Measurements from ENCODE around the gene TNFSF4. TPM values are rescaled to one million over a fixed set of nuclear protein-coding genes. Genes with fewer than 3 reads are reported as not detected.

TNFSF4 gene
- total RNA-seq, 1 experiment from 2014 or later, result 0.18 TPM

DNA sequence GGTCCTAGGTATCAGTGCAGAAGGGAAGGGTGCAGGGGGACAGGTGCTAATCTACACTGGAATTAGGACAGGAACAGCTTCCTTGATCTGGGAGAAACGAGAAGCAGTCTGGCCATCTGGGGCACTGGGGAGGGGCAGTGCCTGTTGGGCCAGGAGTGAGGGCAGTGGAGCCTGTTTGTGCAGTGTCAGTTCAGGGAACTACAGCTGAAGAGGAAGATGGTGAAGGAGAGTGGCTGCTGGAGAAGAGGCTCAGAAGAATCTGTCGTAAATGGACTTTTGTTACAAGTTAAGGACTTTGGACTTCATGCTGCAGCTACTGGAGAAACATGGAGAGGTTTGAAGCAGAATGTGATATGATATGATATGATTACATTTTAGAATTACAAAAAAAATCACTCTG is 3.2 kb upstream of the TNFSF4 start:
- no peaks in the 10 kb centered on the region for H3K79me2 ChIP-seq (ENCODE audit: low read length)
- no peak overlapping the region for H3K4me3 ChIP-seq (ENCODE audit: low read length)
- no peaks in the 10 kb centered on the region for H3K9me2 ChIP-seq (replicated peaks; ENCODE audit: low read length)
- no peak overlapping the region for H3K27ac ChIP-seq (ENCODE audit: low read length)
- ATAC-seq (peak; percentile 41; the same call in 1 of the 2 replicates), DNase-seq (no peak)
- no peaks in the 10 kb centered on the region for H3K9me3 ChIP-seq (ENCODE audit: low read length)
- H2AFZ ChIP-seq (ENCODE audit: low read length), result no peak overlapping the region
- no peak for TF ChIP-seq EZH2 (IDR thresholded peaks at IDR 0.05; ENCODE audit: low read length, unreplicated experiment)
- no peak for TF ChIP-seq EZH2phosphoT487 (IDR thresholded peaks at IDR 0.05; ENCODE audit: borderline replicate concordance, low read length)
- TF ChIP-seq, protein P1, sequence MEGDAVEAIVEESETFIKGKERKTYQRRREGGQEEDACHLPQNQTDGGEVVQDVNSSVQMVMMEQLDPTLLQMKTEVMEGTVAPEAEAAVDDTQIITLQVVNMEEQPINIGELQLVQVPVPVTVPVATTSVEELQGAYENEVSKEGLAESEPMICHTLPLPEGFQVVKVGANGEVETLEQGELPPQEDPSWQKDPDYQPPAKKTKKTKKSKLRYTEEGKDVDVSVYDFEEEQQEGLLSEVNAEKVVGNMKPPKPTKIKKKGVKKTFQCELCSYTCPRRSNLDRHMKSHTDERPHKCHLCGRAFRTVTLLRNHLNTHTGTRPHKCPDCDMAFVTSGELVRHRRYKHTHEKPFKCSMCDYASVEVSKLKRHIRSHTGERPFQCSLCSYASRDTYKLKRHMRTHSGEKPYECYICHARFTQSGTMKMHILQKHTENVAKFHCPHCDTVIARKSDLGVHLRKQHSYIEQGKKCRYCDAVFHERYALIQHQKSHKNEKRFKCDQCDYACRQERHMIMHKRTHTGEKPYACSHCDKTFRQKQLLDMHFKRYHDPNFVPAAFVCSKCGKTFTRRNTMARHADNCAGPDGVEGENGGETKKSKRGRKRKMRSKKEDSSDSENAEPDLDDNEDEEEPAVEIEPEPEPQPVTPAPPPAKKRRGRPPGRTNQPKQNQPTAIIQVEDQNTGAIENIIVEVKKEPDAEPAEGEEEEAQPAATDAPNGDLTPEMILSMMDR (conservative IDR thresholded peaks at IDR 0.05; ENCODE audit: low read depth, low read length), result no peak
- POLR2A ChIA-PET (ENCODE audit: unreplicated experiment), result no interaction called here
- no TSS peak for BruUV-seq (replicated peaks)
- CTCF ChIA-PET, result no interaction called here
- intact Hi-C loops (cut with micrococcal nuclease), result no loop called here
- H3K27me3 ChIP-seq (ENCODE audit: low read length), result no peaks in the 10 kb centered on the region
- H4K20me1 ChIP-seq (ENCODE audit: low read length), result no peaks in the 10 kb centered on the region
- no peaks in the 10 kb centered on the region; the same call in 1 of the 2 replicates for H3K4me1 ChIP-seq (ENCODE audit: insufficient read depth, low read length)
- H3F3A ChIP-seq (ENCODE audit: low read length, unreplicated experiment), result no peaks in the 10 kb centered on the region
- H3K9ac ChIP-seq (ENCODE audit: low read length), result no peak overlapping the region
- H3K36me3 ChIP-seq (ENCODE audit: low read depth, low read length), result no peaks in the 10 kb centered on the region
- no peak overlapping the region for H3K4me2 ChIP-seq (ENCODE audit: low read length)

DNA sequence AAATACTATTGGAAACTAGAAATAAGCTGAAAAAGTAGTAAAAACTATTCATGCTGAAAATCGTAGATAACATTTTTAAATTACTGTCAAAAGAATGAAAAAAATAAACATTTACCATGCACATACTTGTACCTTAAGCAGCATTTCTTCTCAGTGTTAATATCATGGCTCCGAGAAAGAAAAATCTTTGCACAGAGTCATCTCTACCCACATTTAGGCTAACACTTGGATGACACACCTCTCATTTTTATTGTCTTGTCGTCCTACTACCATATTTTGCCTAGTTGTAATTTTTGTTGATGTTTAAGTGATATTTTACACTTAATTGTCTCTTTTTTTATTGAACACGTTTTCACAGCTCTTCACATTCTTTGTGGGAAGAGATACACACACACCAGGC is 1.7 kb upstream of the TNFSF4 start:
- no peaks in the 10 kb centered on the region for H3K36me3 ChIP-seq (ENCODE audit: low read depth, low read length)
- H3K9ac ChIP-seq (ENCODE audit: low read length), result no peak overlapping the region
- DNase-seq (no peak), ATAC-seq (no peak)
- POLR2A ChIA-PET (ENCODE audit: unreplicated experiment), result no interaction called here
- H3K27ac ChIP-seq (ENCODE audit: low read length), result no peak overlapping the region
- no peaks in the 10 kb centered on the region for H4K20me1 ChIP-seq (ENCODE audit: low read length)
- TF ChIP-seq, protein P1 (conservative IDR thresholded peaks at IDR 0.05; ENCODE audit: low read depth, low read length), result no peak
- TF ChIP-seq EZH2 (IDR thresholded peaks at IDR 0.05; ENCODE audit: low read length, unreplicated experiment) (no peak), EZH2phosphoT487 (IDR thresholded peaks at IDR 0.05; ENCODE audit: borderline replicate concordance, low read length) (no peak)
- H3K27me3 ChIP-seq (ENCODE audit: low read length), result no peaks in the 10 kb centered on the region
- H3F3A ChIP-seq (ENCODE audit: low read length, unreplicated experiment), result no peaks in the 10 kb centered on the region
- no peaks in the 10 kb centered on the region for H3K9me3 ChIP-seq (ENCODE audit: low read length)
- CTCF ChIA-PET, result no interaction called here
- H2AFZ ChIP-seq (ENCODE audit: low read length), result no peak overlapping the region
- intact Hi-C loops (cut with micrococcal nuclease), result loop anchor here (10.0 kb wide), 1 partner anchor 204 kb away; no protein-coding TSS in a partner anchor
- no TSS peak for BruUV-seq (replicated peaks)
- H3K4me2 ChIP-seq (ENCODE audit: low read length), result no peak overlapping the region
- H3K79me2 ChIP-seq (ENCODE audit: low read length), result no peaks in the 10 kb centered on the region
- H3K4me1 ChIP-seq (ENCODE audit: insufficient read depth, low read length), result no peaks in the 10 kb centered on the region; the same call in 1 of the 2 replicates
- H3K9me2 ChIP-seq (replicated peaks; ENCODE audit: low read length), result no peaks in the 10 kb centered on the region
- H3K4me3 ChIP-seq (ENCODE audit: low read length), result no peak overlapping the region

DNA sequence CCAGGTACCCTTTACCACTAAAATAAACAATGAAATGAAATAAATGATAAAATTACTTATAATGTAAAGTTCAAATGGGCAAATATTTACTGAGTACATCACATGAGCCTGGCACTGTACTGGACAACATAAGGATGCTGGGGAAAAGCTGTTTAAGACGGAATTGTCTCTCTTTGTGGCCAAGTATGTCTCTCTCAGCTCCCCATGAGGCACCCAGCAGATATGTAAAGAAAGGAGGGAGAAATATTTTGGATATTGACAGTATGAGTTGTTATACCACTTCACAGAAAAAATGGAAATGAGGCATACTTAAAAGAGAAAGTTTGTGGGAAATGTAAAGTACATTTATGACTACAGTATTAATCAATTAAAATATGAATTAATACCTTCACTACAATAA is 1.0 kb upstream of the TNFSF4 start:
- TF ChIP-seq, protein P1 (conservative IDR thresholded peaks at IDR 0.05; ENCODE audit: low read depth, low read length), result no peak
- TF ChIP-seq EZH2phosphoT487 (IDR thresholded peaks at IDR 0.05; ENCODE audit: borderline replicate concordance, low read length) (no peak), EZH2 (IDR thresholded peaks at IDR 0.05; ENCODE audit: low read length, unreplicated experiment) (no peak)
- H3K79me2 ChIP-seq (ENCODE audit: low read length), result no peaks in the 10 kb centered on the region
- no TSS peak for BruUV-seq (replicated peaks)
- no peak overlapping the region for H2AFZ ChIP-seq (ENCODE audit: low read length)
- no peaks in the 10 kb centered on the region for H3K36me3 ChIP-seq (ENCODE audit: low read depth, low read length)
- no peak overlapping the region for H3K4me3 ChIP-seq (ENCODE audit: low read length)
- intact Hi-C loops (cut with micrococcal nuclease), result loop anchor here (10.0 kb wide), 1 partner anchor 203 kb away; no protein-coding TSS in a partner anchor
- H3K27ac ChIP-seq (ENCODE audit: low read length), result no peak overlapping the region
- no peak overlapping the region for H3K9ac ChIP-seq (ENCODE audit: low read length)
- DNase-seq (peak; percentile 41), ATAC-seq (peak; percentile 48)
- no peaks in the 10 kb centered on the region for H3K27me3 ChIP-seq (ENCODE audit: low read length)
- POLR2A ChIA-PET (ENCODE audit: unreplicated experiment), result no interaction called here
- H3F3A ChIP-seq (ENCODE audit: low read length, unreplicated experiment), result no peaks in the 10 kb centered on the region
- H3K4me2 ChIP-seq (ENCODE audit: low read length), result no peak overlapping the region
- no peaks in the 10 kb centered on the region for H3K9me3 ChIP-seq (ENCODE audit: low read length)
- no peaks in the 10 kb centered on the region; the same call in 1 of the 2 replicates for H3K4me1 ChIP-seq (ENCODE audit: insufficient read depth, low read length)
- CTCF ChIA-PET, result interaction anchor here (0.5 kb wide), 1 partner anchor 115 kb away, joined by 4 read pairs; no protein-coding TSS in a partner anchor
- H4K20me1 ChIP-seq (ENCODE audit: low read length), result no peaks in the 10 kb centered on the region
- no peaks in the 10 kb centered on the region for H3K9me2 ChIP-seq (replicated peaks; ENCODE audit: low read length)
